ENCODE data around the gene HMCES.

- TF ChIP-seq POLR2A (IDR thresholded peaks at IDR 0.05) = no peak
- no peak for TF ChIP-seq CTCF (IDR thresholded peaks at IDR 0.05)
These were observed 7.4 kb downstream of the HMCES start for GRCh38 chr3:129286081-129286480.
